Endothelial cell of umbilical vein (primary cell): Measurements from ENCODE around the gene RXYLT1.

ENCODE experiments used
- CTCF ChIP-seq, 2 donors: IDR thresholded peaks; 1 replicate in 1 of 2; 2 replicates in 1 of 2; pipeline ENCODE4 v1.5.1; 2011; ENCODE audit warnings: low read length in 2 of 2, mild to moderate bottlenecking in 2 of 2, moderate library complexity in 2 of 2, control low read depth in 1 of 2, inconsistent platforms in 1 of 2, low read depth in 1 of 2; ENCODE audit not compliant: insufficient read depth in 1 of 2; ENCODE audit errors: extremely low read depth in 1 of 2
- EZH2 ChIP-seq: IDR thresholded peaks from 2 replicates; pipeline ENCODE4 v1.6.1; 2012; ENCODE audit warnings: borderline replicate concordance, low read depth, mild to moderate bottlenecking, moderate library complexity, low read length, inconsistent platforms; ENCODE audit not compliant: severe bottlenecking
- FOS ChIP-seq: IDR thresholded peaks from 2 replicates; pipeline ENCODE4 v1.6.1; 2011; ENCODE audit warnings: mild to moderate bottlenecking, low read length, moderate library complexity, borderline replicate concordance; ENCODE audit not compliant: insufficient read depth
- MAX ChIP-seq: IDR thresholded peaks from 2 replicates; pipeline ENCODE4 v1.6.1; 2011; ENCODE audit not compliant: insufficient read depth, insufficient read length
- POLR2AphosphoS5 ChIP-seq: IDR thresholded peaks from 2 replicates; pipeline ENCODE4 v1.6.1; 2012; ENCODE audit warnings: low read depth, mild to moderate bottlenecking, control low read depth, low read length, moderate library complexity; ENCODE audit not compliant: insufficient read depth

- no peak for TF ChIP-seq MAX
- TF ChIP-seq CTCF (IDR thresholded peaks at IDR 0.05; ENCODE audit: extremely low read depth in 1 of 2, insufficient read depth in 1 of 2, low read depth in 1 of 2, low read length in 2 of 2) = no peak
- TF ChIP-seq FOS = no peak
- TF ChIP-seq POLR2AphosphoS5 = no peak
- no peak for TF ChIP-seq EZH2
Observed at GRCh38 chr12:63820427-63820826, 40.7 kb downstream of the RXYLT1 start.
